Heart left ventricle (tissue), 13 donors: Measurements from ENCODE around the gene MXI1.

Experiments used
- POLR2A ChIP-seq, 2 donors: fragments of 450-650 bp; IDR thresholded peaks; one replicate each; pipeline ENCODE4 v1.6.1; 2017; ENCODE audit warnings: antibody characterized with exemption in 2 of 2, mild to moderate bottlenecking in 2 of 2, moderate library complexity in 2 of 2
- TF ChIP-seq, protein P1 (sequence below), 12 donors: fragments of 200-600 bp; sonication (generic) in 4 of 12; IDR thresholded peaks; one replicate each; pipeline versions ENCODE4 v1.5.0 to v1.8.0; 2018 to 2022; ENCODE audit warnings: antibody characterized with exemption in 12 of 12, mild to moderate bottlenecking in 5 of 12
- donor health status: ischemic (EF 13 %, LVEDD 7.1; RV severe dilation, severe dysfunction).
- donor health status: DM: no; HTN: yes; CAD: no.
- donor health status: DM: no; HTN: no; CAD: no.
- donor health status: ischemic (EF 25% LVEDD 6.9; RV normal size, moderate dysfunction).
- donor health status: ischemic (EF 25% LVEDD 5.7; RV mildly dilated, moderate dysfunction).
- donor health status: ischemic (EF 35%, LVEDD 5.7; RV mildly dilated, moderate dysfunction).
- donor health status: nonischemic (EF 11% LVEDD 7.7; RV severe dilation, severe dysfunction).
- donor health status: DM: yes; HTN: yes; CAD: no.
- donor health status: PGD.
- donor health status: ischemic (EF 29% LVEDD 5.4; RV normal size, mild dysfunction).
- donor health status: nonischemic (EF 23%, LVEDD 6.1; RV moderate dilation, normal function).

DNA sequence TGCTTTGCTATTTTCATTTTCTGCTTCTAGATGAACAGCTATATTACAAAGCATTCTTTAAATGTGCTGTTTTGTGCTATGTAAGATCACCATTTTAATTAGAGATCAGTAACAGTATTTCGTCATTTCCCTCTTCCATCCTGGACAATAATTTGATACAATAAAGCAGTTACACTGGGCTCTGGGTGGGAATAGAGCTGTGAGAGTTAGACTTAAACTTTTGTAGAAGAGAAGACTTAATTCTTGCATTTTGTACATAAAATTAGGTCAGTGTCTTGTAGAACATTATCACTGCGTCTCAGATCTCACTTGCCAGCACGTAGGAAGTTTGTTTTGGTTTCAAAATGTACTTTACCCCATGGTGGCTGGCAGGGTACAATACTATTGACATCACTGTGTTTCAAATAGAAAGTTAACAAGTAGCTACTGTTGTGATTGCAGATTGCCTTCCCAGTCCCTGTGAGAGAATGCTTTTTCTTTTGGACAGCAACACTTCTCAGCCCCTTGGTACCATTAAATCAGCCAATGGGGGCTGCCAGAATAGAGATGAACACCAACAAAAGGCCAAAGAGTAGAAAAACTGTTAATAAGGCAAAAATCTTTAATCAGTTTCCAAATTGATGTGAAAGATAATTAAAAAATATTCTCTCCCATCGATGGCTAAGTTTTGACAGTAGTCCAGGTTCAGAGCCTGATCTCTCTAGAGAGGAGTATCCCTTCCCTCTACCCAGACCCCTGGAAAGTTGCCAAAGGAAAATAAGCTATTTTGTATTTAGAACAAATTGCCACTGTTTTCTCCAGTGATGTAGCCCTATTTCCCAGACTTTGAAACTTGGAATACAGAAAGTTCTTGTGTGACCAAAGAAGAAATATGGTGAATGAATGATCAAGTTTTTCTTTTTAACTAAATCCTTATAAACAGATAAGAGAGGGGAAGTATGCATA, 62.2 kb downstream of the MXI1 start:
- TF ChIP-seq POLR2A (IDR thresholded peaks at IDR 0.05), result no peak
- TF ChIP-seq, protein P1, sequence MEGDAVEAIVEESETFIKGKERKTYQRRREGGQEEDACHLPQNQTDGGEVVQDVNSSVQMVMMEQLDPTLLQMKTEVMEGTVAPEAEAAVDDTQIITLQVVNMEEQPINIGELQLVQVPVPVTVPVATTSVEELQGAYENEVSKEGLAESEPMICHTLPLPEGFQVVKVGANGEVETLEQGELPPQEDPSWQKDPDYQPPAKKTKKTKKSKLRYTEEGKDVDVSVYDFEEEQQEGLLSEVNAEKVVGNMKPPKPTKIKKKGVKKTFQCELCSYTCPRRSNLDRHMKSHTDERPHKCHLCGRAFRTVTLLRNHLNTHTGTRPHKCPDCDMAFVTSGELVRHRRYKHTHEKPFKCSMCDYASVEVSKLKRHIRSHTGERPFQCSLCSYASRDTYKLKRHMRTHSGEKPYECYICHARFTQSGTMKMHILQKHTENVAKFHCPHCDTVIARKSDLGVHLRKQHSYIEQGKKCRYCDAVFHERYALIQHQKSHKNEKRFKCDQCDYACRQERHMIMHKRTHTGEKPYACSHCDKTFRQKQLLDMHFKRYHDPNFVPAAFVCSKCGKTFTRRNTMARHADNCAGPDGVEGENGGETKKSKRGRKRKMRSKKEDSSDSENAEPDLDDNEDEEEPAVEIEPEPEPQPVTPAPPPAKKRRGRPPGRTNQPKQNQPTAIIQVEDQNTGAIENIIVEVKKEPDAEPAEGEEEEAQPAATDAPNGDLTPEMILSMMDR (IDR thresholded peaks at IDR 0.05), result no peak
